Nephron (organoid): ENCODE data around the gene DPRX.

Experiments used
- H3K27ac Mint-ChIP-seq, 3 experiments: 2 replicates each; pipeline ENCODE4 v1.8.0; 2020; ENCODE audit warnings: mixed read lengths in 3 of 3, mild to moderate bottlenecking in 2 of 3, moderate library complexity in 1 of 3
- H3K27me3 Mint-ChIP-seq: 2 replicates; pipeline ENCODE4 v1.8.0; 2021; ENCODE audit warnings: low read depth, mild to moderate bottlenecking, moderate library complexity, mixed read lengths
- H3K36me3 Mint-ChIP-seq: 2 replicates; pipeline ENCODE4 v1.8.0; 2020; ENCODE audit warnings: low read depth, mixed read lengths
- H3K4me1 Mint-ChIP-seq: 2 replicates; pipeline ENCODE4 v1.8.0; 2020; ENCODE audit warnings: mixed read lengths
- H3K4me3 Mint-ChIP-seq, 3 experiments: 2 replicates each; pipeline ENCODE4 v1.8.0; 2020; ENCODE audit warnings: mild to moderate bottlenecking in 3 of 3, mixed read lengths in 3 of 3, moderate library complexity in 2 of 3
- H3K9me3 Mint-ChIP-seq: 2 replicates; pipeline ENCODE4 v1.8.0; 2020; ENCODE audit warnings: mixed read lengths
- TF ChIP-seq, protein P1 (sequence below), 3 experiments: fragments of 200-600 bp; sonication (generic); IDR thresholded peaks; one replicate each; pipeline ENCODE4 v1.5.0; 2021; ENCODE audit warnings: antibody characterized with exemption in 3 of 3; ENCODE audit not compliant: unreplicated experiment in 3 of 3

Gene DPRX

DNA sequence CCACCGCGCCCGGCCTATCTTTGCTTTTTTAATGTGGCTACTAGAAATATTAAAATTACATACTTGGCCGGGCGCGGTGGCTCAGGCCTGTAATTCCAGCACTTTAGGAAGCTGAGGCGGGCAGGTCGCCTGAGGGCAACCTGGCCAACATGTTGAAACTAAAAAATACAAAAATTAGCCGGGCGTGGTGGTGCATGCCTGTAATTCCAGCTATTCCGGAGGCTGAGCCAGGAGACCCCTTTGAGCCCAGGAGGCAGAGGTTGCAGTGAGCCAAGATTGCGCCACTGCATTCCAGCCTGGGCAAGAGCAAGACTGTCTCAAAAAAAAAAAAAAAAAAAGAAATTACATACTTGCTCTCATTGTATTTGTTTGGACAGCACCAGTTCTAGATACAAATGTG, 34.8 kb upstream of the DPRX start:
- Mint-ChIP-seq H3K27me3 (peaks cover 7% of the 10 kb centered on the region), H3K9me3 (no peaks in the 10 kb centered on the region), H3K4me1 (no peaks in the 10 kb centered on the region), H3K4me3 (no peak overlapping the region), H3K27ac (no peak overlapping the region), H3K36me3 (no peaks in the 10 kb centered on the region)
- TF ChIP-seq, protein P1, sequence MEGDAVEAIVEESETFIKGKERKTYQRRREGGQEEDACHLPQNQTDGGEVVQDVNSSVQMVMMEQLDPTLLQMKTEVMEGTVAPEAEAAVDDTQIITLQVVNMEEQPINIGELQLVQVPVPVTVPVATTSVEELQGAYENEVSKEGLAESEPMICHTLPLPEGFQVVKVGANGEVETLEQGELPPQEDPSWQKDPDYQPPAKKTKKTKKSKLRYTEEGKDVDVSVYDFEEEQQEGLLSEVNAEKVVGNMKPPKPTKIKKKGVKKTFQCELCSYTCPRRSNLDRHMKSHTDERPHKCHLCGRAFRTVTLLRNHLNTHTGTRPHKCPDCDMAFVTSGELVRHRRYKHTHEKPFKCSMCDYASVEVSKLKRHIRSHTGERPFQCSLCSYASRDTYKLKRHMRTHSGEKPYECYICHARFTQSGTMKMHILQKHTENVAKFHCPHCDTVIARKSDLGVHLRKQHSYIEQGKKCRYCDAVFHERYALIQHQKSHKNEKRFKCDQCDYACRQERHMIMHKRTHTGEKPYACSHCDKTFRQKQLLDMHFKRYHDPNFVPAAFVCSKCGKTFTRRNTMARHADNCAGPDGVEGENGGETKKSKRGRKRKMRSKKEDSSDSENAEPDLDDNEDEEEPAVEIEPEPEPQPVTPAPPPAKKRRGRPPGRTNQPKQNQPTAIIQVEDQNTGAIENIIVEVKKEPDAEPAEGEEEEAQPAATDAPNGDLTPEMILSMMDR (IDR thresholded peaks at IDR 0.05; ENCODE audit: unreplicated experiment in 3 of 3) = no peak

DNA sequence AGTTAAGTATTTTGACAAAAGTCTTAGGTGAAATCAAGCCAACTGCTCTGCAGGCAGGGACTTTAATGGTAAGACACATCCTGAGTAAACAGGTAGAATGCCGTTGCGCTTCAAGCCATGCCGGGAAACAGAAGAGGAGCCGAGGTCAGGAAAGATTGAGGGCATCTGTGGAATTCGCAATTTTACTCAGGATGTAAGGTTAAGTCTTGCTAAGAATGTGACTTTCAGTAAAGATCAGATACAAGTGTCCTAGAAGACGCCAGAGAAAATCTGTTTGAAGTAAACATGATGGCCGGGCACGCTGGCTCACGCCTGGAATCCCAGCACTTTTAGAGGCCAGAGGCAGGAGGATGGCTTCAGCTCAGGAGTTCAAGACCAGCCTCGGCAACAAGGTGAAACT, 33.4 kb upstream of the DPRX start:
- H3K9me3 Mint-ChIP-seq = no peaks in the 10 kb centered on the region
- H3K4me1 Mint-ChIP-seq = no peaks in the 10 kb centered on the region
- peaks cover 7% of the 10 kb centered on the region for H3K27me3 Mint-ChIP-seq
- no peak overlapping the region for H3K27ac Mint-ChIP-seq
- TF ChIP-seq, protein P1 (IDR thresholded peaks at IDR 0.05; ENCODE audit: unreplicated experiment in 3 of 3) = no peak
- H3K4me3 Mint-ChIP-seq = no peak overlapping the region
- no peaks in the 10 kb centered on the region for H3K36me3 Mint-ChIP-seq

DNA sequence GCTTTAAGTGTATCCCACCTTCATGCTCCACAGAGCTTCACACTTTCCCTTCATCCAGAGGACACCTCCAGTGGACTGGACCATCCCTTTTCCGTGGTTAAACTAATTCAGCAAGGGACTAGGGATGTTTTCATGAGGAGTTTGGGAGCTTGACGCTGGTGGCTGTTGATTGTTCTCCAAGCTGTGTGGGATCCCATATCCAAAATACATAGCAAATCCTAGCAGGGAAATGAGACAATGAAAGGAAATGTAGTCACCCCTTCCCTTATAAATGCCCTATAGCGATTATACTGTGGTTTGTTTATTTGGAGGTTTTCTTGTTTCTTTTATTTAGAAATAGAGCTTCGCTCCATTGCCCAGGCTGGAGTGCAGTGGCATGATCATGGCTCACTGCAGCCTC, 31.6 kb upstream of the DPRX start:
- H3K27ac Mint-ChIP-seq = no peak overlapping the region
- no peaks in the 10 kb centered on the region for H3K4me1 Mint-ChIP-seq
- H3K36me3 Mint-ChIP-seq = no peaks in the 10 kb centered on the region
- H3K27me3 Mint-ChIP-seq = peaks cover 3% of the 10 kb centered on the region
- no peak overlapping the region for H3K4me3 Mint-ChIP-seq
- no peaks in the 10 kb centered on the region for H3K9me3 Mint-ChIP-seq
- TF ChIP-seq, protein P1 (IDR thresholded peaks at IDR 0.05; ENCODE audit: unreplicated experiment in 3 of 3) = no peak

DNA sequence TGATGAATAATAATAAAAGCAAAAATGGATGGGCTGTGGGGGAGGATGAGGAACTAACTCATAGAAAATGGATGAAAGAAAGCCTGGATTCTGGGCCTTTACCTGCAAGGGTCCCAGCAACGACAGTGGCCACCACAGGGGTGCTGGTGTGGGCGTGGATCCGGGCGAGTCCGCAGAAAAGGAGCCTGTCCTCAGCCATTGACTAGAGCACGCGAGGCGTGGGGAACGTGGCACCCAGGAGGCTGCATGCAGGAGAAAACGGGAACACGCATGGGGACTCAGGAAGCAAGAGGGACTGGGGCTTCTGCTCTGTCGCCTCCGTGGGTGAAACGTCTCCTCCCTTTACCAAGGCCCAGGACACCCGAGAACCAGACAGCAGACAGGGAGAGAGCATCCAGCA, 25.8 kb upstream of the DPRX start:
- no peak overlapping the region for H3K4me3 Mint-ChIP-seq
- TF ChIP-seq, protein P1 (IDR thresholded peaks at IDR 0.05; ENCODE audit: unreplicated experiment in 3 of 3) = no peak
- H3K4me1 Mint-ChIP-seq = no peaks in the 10 kb centered on the region
- no peaks in the 10 kb centered on the region for H3K9me3 Mint-ChIP-seq
- H3K27ac Mint-ChIP-seq = no peak overlapping the region
- H3K36me3 Mint-ChIP-seq = no peaks in the 10 kb centered on the region
- no peaks in the 10 kb centered on the region for H3K27me3 Mint-ChIP-seq

DNA sequence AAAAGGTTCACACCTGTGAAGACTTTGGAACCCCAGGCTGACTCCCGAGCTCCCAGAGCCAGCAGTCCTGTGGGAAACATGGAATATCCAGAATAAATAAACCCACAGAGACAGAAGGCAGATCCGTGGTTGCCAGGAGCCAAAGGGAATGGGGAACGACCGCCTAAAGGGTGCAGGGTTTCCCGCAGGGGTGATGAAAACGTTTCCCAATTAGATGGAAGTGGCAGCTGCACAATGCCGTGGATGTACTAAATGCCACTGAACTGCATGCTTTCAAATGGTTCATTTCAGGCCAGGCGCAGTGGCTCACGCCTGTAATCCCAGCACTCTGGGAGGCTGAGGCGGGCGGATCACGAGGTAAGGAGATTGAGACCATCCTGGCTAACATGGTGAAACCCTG, 23.4 kb upstream of the DPRX start:
- Mint-ChIP-seq H3K4me1 (no peaks in the 10 kb centered on the region), H3K9me3 (no peaks in the 10 kb centered on the region), H3K27me3 (no peaks in the 10 kb centered on the region), H3K36me3 (no peaks in the 10 kb centered on the region), H3K4me3 (no peak overlapping the region), H3K27ac (no peak overlapping the region)
- TF ChIP-seq, protein P1 (IDR thresholded peaks at IDR 0.05; ENCODE audit: unreplicated experiment in 3 of 3) = no peak

DNA sequence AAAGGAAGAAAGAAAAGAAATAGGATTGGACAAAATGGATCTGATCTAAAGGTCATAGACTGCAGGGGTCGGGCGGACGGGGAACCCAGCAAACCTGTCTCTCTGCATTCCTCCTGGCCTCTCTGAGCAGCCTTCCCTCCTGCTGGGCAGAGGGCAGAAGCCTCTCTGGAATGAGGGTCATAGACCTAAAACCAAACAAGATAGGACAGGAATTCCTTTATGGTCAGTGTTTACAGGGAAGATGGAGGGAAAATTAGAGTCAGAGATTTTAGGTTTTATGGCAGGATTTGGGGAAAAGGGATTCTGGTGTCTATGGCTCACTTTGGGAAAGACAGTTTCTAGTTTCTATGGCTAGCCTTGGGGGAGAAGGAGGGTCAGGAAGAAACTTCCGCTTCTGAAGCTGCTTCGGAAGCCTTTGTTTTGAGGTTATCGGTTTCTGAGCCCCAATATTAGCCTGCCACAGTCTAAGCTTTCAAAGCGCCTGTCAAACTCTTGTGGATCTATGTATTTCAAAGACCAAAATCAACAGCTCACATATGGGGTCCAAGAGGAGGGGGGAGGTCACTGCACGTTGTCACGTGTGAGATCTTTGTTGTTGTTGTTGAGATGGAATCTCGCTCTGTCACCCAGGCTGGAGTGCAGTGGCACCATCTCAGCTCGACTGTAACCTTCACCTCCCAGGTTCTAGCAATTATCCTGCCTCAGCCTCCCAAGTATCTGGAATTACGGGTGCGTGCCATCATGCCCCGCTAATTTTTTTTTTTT, 18.9 kb upstream of the DPRX start:
- H3K9me3 Mint-ChIP-seq = no peaks in the 10 kb centered on the region
- no peaks in the 10 kb centered on the region for H3K36me3 Mint-ChIP-seq
- TF ChIP-seq, protein P1 (IDR thresholded peaks at IDR 0.05; ENCODE audit: unreplicated experiment in 3 of 3) = no peak
- H3K27me3 Mint-ChIP-seq = no peaks in the 10 kb centered on the region
- H3K27ac Mint-ChIP-seq = no peak overlapping the region
- no peaks in the 10 kb centered on the region for H3K4me1 Mint-ChIP-seq
- no peak overlapping the region for H3K4me3 Mint-ChIP-seq
